ENCODE measurements around the gene NATD1.

DNA sequence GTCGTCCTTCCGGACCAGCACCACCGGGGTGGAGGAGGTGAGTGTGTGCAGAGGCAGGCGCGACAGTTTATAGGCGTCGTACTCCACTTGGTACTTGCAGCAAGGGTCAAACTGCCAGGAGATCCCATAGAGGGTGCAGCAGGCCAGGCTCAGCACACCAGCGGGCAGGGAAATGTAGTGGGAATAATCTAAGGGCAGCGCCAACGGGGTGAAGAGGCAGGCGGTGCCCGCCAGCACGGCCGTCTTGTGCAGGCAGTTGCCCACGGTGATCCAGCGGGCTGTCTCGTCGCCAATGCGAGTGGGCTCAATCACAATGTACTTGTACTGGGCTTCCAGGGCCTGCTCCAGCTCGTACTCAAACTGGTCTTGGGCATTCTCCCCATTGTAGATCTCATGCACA lies 54.8 kb downstream of the NATD1 start:
- TF ChIP-seq, protein P1, sequence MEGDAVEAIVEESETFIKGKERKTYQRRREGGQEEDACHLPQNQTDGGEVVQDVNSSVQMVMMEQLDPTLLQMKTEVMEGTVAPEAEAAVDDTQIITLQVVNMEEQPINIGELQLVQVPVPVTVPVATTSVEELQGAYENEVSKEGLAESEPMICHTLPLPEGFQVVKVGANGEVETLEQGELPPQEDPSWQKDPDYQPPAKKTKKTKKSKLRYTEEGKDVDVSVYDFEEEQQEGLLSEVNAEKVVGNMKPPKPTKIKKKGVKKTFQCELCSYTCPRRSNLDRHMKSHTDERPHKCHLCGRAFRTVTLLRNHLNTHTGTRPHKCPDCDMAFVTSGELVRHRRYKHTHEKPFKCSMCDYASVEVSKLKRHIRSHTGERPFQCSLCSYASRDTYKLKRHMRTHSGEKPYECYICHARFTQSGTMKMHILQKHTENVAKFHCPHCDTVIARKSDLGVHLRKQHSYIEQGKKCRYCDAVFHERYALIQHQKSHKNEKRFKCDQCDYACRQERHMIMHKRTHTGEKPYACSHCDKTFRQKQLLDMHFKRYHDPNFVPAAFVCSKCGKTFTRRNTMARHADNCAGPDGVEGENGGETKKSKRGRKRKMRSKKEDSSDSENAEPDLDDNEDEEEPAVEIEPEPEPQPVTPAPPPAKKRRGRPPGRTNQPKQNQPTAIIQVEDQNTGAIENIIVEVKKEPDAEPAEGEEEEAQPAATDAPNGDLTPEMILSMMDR (IDR thresholded peaks at IDR 0.05; ENCODE audit: low read depth, low read length, missing input control), result no peak
- no peak for TF ChIP-seq YY1 (IDR thresholded peaks at IDR 0.05)
- no peak for TF ChIP-seq GABPA (IDR thresholded peaks at IDR 0.05 in 1 of 2, conservative IDR thresholded peaks at IDR 0.05 in 1 of 2)
- TF ChIP-seq TAF1 (conservative IDR thresholded peaks at IDR 0.05), result no peak
- TF ChIP-seq, protein P2, sequence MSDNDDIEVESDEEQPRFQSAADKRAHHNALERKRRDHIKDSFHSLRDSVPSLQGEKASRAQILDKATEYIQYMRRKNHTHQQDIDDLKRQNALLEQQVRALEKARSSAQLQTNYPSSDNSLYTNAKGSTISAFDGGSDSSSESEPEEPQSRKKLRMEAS (IDR thresholded peaks at IDR 0.05), result no peak
- TF ChIP-seq, protein P3, sequence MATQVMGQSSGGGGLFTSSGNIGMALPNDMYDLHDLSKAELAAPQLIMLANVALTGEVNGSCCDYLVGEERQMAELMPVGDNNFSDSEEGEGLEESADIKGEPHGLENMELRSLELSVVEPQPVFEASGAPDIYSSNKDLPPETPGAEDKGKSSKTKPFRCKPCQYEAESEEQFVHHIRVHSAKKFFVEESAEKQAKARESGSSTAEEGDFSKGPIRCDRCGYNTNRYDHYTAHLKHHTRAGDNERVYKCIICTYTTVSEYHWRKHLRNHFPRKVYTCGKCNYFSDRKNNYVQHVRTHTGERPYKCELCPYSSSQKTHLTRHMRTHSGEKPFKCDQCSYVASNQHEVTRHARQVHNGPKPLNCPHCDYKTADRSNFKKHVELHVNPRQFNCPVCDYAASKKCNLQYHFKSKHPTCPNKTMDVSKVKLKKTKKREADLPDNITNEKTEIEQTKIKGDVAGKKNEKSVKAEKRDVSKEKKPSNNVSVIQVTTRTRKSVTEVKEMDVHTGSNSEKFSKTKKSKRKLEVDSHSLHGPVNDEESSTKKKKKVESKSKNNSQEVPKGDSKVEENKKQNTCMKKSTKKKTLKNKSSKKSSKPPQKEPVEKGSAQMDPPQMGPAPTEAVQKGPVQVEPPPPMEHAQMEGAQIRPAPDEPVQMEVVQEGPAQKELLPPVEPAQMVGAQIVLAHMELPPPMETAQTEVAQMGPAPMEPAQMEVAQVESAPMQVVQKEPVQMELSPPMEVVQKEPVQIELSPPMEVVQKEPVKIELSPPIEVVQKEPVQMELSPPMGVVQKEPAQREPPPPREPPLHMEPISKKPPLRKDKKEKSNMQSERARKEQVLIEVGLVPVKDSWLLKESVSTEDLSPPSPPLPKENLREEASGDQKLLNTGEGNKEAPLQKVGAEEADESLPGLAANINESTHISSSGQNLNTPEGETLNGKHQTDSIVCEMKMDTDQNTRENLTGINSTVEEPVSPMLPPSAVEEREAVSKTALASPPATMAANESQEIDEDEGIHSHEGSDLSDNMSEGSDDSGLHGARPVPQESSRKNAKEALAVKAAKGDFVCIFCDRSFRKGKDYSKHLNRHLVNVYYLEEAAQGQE (IDR thresholded peaks at IDR 0.05), result no peak
- no peak for TF ChIP-seq RAD21 (IDR thresholded peaks at IDR 0.05)
- TF ChIP-seq, protein P4, sequence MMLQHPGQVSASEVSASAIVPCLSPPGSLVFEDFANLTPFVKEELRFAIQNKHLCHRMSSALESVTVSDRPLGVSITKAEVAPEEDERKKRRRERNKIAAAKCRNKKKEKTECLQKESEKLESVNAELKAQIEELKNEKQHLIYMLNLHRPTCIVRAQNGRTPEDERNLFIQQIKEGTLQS (IDR thresholded peaks at IDR 0.05), result no peak
- no peak for TF ChIP-seq EGR1 (IDR thresholded peaks at IDR 0.05; ENCODE audit: low read depth in 2 of 2)
- TF ChIP-seq JUND (IDR thresholded peaks at IDR 0.05), result no peak

Data from liver (tissue), 3 donors.